ENCODE data around the gene PKN3. TPM values are rescaled to one million over a fixed set of nuclear protein-coding genes. Genes with fewer than 3 reads are reported as not detected.
A peak's percentile ranks its signal among the peaks of the same experiment; 100 is the strongest.

PKN3 gene
- total and polyA plus RNA-seq, 2 donors from 2014 or later, result 3.9 to 14.7 TPM

- H3K27me3 ChIP-seq (ENCODE audit: control insufficient read depth, insufficient read depth, low read length), result no peaks in the 10 kb centered on the region
- DNase-seq (no peak), FAIRE-seq (no peak)
- peaks cover 0 to 13% (median 5%) of the 10 kb centered on the region in 3 donors for H3K4me1 ChIP-seq (ENCODE audit: control insufficient read depth in 2 of 3, insufficient read depth in 2 of 3, low read depth in 1 of 3, low read length in 3 of 3)
- H3K4me3 ChIP-seq (ENCODE audit: low read length in 3 of 3), result no peak overlapping the region
- no peak overlapping the region for H3K27ac ChIP-seq (ENCODE audit: low read depth in 2 of 2, low read length in 2 of 2)
- no peaks in the 10 kb centered on the region for H3K36me3 ChIP-seq (ENCODE audit: control insufficient read depth in 2 of 3, insufficient read depth in 3 of 3, low read length in 3 of 3)
- no peak for TF ChIP-seq CTCF (IDR thresholded peaks at IDR 0.05; ENCODE audit: borderline replicate concordance, extremely low read depth, insufficient read depth)
- no peak overlapping the region for H3K9ac ChIP-seq (ENCODE audit: low read length in 3 of 3)
- no peaks in the 10 kb centered on the region for H3K9me3 ChIP-seq (ENCODE audit: control insufficient read depth in 2 of 3, insufficient read depth in 1 of 3, low read length in 3 of 3)
- intact Hi-C loops (cut with DNase I), result no loop called here
These were observed 20.4 kb downstream of the PKN3 start for GRCh38 chr9:128722380-128723351.

GRCh38 chr9:128723352-128723865, 21.1 kb downstream of the PKN3 start:
- Histone ChIP-seq H3K9ac (ENCODE audit: low read length in 3 of 3) (peak overlapping the region; percentile 40 to 71 (median 58)), H3K4me3 (ENCODE audit: low read length in 3 of 3) (peak overlapping the region; percentile 70 to 93 (median 88)), H3K9me3 (ENCODE audit: control insufficient read depth in 2 of 3, insufficient read depth in 1 of 3, low read length in 3 of 3) (no peaks in the 10 kb centered on the region), H3K4me1 (ENCODE audit: control insufficient read depth in 2 of 3, insufficient read depth in 2 of 3, low read depth in 1 of 3, low read length in 3 of 3) (peaks cover 0 to 13% (median 5%) of the 10 kb centered on the region in 3 donors), H3K36me3 (ENCODE audit: control insufficient read depth in 2 of 3, insufficient read depth in 3 of 3, low read length in 3 of 3) (no peaks in the 10 kb centered on the region), H3K27ac (ENCODE audit: low read depth in 2 of 2, low read length in 2 of 2) (peak overlapping the region; percentile 23 to 51), H3K27me3 (ENCODE audit: control insufficient read depth, insufficient read depth, low read length) (no peaks in the 10 kb centered on the region)
- DNase-seq, result peak in 1 of 5 donors; percentile 75
- FAIRE-seq, result no peak
- TF ChIP-seq CTCF (IDR thresholded peaks at IDR 0.05; ENCODE audit: borderline replicate concordance, extremely low read depth, insufficient read depth), result no peak
- intact Hi-C loops (cut with DNase I), result no loop called here

GRCh38 chr9:128723866-128724743, 21.8 kb downstream of the PKN3 start, which contains the start of gene ZDHHC12:
Gene ZDHHC12 (minus strand): TSS chr9:128724127. CDS start chr9:128724093, 34 bp downstream.
- intact Hi-C loops (cut with DNase I), result no loop called here
- peaks cover 0 to 13% (median 5%) of the 10 kb centered on the region in 3 donors for H3K4me1 ChIP-seq (ENCODE audit: control insufficient read depth in 2 of 3, insufficient read depth in 2 of 3, low read depth in 1 of 3, low read length in 3 of 3)
- TF ChIP-seq CTCF (IDR thresholded peaks at IDR 0.05; ENCODE audit: borderline replicate concordance, extremely low read depth, insufficient read depth), result no peak
- no peaks in the 10 kb centered on the region for H3K36me3 ChIP-seq (ENCODE audit: control insufficient read depth in 2 of 3, insufficient read depth in 3 of 3, low read length in 3 of 3)
- DNase-seq (peak; percentile 97 to 99 (median 98)), FAIRE-seq (no peak)
- peak within 1 kb of the TSS; percentile 74 to 93 (median 88) for H3K4me3 ChIP-seq (ENCODE audit: low read length in 3 of 3)
- H3K9ac ChIP-seq (ENCODE audit: low read length in 3 of 3), result peak within 1 kb of the TSS; percentile 40 to 71 (median 58)
- peak within 1 kb of the TSS; percentile 23 to 51 for H3K27ac ChIP-seq (ENCODE audit: low read depth in 2 of 2, low read length in 2 of 2)
- no peaks in the 10 kb centered on the region for H3K27me3 ChIP-seq (ENCODE audit: control insufficient read depth, insufficient read depth, low read length)
- no peaks in the 10 kb centered on the region for H3K9me3 ChIP-seq (ENCODE audit: control insufficient read depth in 2 of 3, insufficient read depth in 1 of 3, low read length in 3 of 3)
